IPS-NIHi7 (cell line): Measurements from ENCODE around the gene RPS17.
"Not testable (repeated sequence)": the region's sequence is repeated elsewhere in the genome, so short reads cannot be mapped to it uniquely, and the experiment has no call there.

Experiments used
- DNase-seq: peaks from one replicate; pipeline ENCODE4 v3.0.0; 2012; ENCODE audit warnings: mixed read lengths; ENCODE audit errors: extremely low spot score

The RPS17 gene

DNA sequence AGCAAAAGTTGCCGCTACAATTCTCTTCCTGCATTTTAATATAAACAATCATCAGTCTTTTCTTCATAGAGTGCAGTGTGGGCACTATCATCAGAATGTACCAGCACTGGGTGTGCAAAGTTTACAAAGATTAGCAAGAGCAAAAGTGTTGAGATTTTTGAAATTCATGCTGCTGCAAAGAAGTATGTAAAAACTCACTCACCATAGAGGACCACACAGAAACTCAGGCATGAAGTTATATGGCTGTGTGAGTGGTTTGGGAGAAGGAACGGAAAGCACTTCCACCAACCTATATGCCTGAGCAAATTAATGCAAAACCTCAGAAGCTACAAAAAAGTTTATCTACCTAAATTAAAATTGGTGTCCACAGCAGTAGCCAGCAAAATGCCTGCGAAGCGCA lies 32.6 kb downstream of the RPS17 start:
- DNase-seq = peak; percentile 4

DNA sequence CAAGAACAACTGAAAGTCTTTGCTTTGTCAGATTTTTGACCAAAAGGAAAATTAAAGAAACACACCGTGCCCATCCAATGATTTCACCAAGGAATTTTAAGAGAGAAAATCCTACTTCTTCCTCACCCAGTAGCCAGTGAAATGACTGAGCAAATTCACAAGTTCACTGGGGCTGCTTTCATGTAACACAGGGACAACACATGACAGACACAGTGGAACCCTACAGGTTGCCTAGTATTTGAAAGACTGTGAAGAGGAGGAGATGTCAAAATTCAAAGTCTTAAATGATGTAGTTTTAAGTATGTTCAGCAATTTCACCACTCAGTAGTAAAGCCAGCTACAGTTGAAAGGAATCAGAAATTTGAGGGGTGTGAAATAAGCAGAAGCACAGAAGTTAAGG lies 33.2 kb downstream of the RPS17 start:
- not testable (repeated sequence) for DNase-seq

- not testable (repeated sequence) for DNase-seq
These were observed 34.4 kb downstream of the RPS17 start for GRCh38 chr15:82505842-82506241.

DNA sequence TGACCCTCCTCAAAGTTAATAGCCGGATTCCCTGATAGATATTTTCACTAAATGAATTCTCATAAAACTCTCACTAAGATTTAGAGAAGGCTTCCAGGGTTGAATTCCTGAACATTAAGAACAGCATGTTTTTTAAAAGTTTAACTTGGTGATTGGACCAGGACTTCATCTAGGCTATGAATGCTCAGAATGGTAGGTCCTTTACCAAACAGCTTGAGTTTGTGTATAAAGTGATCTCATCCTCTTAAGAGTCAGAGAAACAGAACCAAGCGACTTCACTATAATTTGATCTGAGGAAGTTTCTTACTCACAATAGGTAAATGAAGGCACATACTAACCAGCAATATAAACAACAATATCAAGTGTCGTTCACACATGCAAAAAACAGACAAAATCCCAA lies 36.2 kb downstream of the RPS17 start:
- not testable (repeated sequence) for DNase-seq

DNA sequence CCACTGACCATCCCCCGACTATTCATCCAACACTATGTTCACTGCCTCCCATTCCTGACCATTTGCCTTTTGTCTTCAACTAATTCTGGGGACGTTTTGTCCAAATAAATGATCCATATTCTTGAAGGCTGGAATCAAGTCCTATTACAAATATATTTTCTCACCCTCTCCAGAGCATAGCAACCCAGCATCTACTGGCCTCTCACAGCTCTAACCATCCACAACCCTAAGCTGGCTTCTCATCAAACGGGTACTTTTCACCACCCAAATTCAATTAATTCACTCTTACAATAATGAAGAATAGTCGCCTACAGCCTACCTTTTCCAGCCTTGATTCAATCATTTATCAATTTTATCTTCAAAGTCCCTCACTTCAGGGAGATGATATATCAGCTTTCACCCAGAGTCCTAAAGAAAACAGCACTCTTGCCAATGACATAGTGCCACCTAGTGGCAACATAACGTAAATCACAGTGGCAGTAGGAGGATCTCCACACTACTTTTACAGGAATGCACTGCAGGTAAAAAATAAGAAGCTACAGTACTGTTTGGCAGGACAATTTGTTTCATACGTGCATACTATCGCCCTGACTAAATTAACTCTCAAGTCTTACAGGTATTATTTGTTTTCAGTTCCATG lies 37.4 kb downstream of the RPS17 start:
- not testable (repeated sequence) for DNase-seq

- not testable (repeated sequence) for DNase-seq
These were observed 39.5 kb downstream of the RPS17 start for GRCh38 chr15:82500772-82501171.

GRCh38 chr15:82497978-82498377 lies 42.3 kb downstream of the RPS17 start:
- not testable (repeated sequence) for DNase-seq

DNA sequence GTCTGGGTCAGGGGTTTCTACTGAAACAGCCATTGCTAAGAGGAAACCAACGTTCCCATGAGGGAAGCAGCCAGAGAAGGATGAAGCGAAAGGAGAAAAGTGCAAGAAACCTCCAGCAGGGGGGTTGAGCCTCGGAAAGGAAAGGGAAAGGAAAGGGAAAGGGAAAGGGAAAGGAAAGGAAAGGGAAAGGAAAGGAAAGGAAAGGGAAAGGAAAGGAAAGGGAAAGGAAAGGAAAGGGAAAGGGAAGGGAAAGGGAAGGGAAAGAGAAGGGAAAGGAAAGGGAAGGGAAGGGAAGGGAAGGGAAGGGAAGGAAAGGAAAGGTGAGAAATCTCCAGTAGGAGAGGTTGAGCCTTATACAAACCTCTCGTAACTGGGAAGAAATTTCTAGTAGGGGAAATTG lies 52.0 kb downstream of the RPS17 start:
- not testable (repeated sequence) for DNase-seq

- not testable (repeated sequence) for DNase-seq
These were observed 53.2 kb downstream of the RPS17 start for GRCh38 chr15:82487045-82487444.
